ENCODE results near the gene BCL6. TPM values are rescaled to one million over a fixed set of nuclear protein-coding genes. Genes with fewer than 3 reads are reported as not detected.

The BCL6 gene
- polyA plus RNA-seq, 1 donor (not counting 4 experiments of a cell fraction or from before 2014, with no cell fraction given), result 7.7 TPM

DNA sequence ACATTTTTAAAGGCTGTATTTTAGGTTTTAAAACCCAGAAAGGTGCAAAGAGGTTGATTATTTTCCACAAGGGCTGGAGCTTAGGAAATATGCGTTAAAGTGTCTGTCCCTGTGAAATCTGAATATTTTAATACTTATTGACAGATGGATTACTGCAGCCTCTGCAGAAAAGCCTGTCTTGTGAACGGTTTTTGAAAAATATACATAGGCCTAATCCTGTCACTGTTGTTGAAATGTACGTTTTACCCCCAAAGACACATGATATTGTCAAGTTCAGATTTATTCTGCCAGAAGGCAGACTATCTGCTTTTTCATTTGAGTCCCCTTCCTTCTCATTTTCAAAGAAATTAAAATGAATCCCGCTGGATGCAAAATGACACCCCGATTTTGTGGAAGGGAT lies 2.2 kb upstream of the BCL6 start:
- Histone ChIP-seq H3K4me2 (ENCODE audit: control insufficient read depth, extremely low read depth, insufficient read depth, low read depth, low read length) (peak overlapping the region; percentile 5), H3K36me3 (ENCODE audit: control insufficient read depth in 2 of 2, extremely low read depth in 1 of 2, insufficient read depth in 2 of 2, low read length in 2 of 2) (peaks cover 0 to 2% of the 10 kb centered on the region in 2 experiments), H3K27me3 (ENCODE audit: control insufficient read depth, extremely low read depth, insufficient read depth, low read length) (no peaks in the 10 kb centered on the region), H3K4me1 (ENCODE audit: control insufficient read depth, extremely low read depth, insufficient read depth, low read length) (peaks cover 34% of the 10 kb centered on the region), H3K9me3 (ENCODE audit: control insufficient read depth, low read depth, low read length) (no peaks in the 10 kb centered on the region), H3K9ac (ENCODE audit: control insufficient read depth, extremely low read depth, insufficient read depth, low read length) (no peak overlapping the region), H3K9me1 (ENCODE audit: control insufficient read depth, extremely low read depth, insufficient read depth, low read length) (no peaks in the 10 kb centered on the region), H3K4me3 (ENCODE audit: control insufficient read depth in 2 of 3, extremely low read depth in 1 of 3, insufficient read depth in 2 of 3, low read depth in 1 of 3, low read length in 3 of 3) (no peak overlapping the region), H3K27ac (ENCODE audit: control insufficient read depth, insufficient read depth, low read length) (no peak overlapping the region), H3K79me2 (ENCODE audit: control insufficient read depth, insufficient read depth, low read length) (peaks cover 17% of the 10 kb centered on the region), H4K20me1 (ENCODE audit: control insufficient read depth, extremely low read depth, insufficient read depth, low read length) (no peaks in the 10 kb centered on the region), H2AFZ (ENCODE audit: control insufficient read depth, low read length) (no peak overlapping the region)
- no peak for DNase-seq (ENCODE audit: low read depth, low spot score)
- TF ChIP-seq, protein P1, sequence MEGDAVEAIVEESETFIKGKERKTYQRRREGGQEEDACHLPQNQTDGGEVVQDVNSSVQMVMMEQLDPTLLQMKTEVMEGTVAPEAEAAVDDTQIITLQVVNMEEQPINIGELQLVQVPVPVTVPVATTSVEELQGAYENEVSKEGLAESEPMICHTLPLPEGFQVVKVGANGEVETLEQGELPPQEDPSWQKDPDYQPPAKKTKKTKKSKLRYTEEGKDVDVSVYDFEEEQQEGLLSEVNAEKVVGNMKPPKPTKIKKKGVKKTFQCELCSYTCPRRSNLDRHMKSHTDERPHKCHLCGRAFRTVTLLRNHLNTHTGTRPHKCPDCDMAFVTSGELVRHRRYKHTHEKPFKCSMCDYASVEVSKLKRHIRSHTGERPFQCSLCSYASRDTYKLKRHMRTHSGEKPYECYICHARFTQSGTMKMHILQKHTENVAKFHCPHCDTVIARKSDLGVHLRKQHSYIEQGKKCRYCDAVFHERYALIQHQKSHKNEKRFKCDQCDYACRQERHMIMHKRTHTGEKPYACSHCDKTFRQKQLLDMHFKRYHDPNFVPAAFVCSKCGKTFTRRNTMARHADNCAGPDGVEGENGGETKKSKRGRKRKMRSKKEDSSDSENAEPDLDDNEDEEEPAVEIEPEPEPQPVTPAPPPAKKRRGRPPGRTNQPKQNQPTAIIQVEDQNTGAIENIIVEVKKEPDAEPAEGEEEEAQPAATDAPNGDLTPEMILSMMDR (optimal IDR thresholded peaks at IDR 0.05 in 1 of 3, IDR thresholded peaks at IDR 0.05 in 1 of 3, conservative IDR thresholded peaks at IDR 0.05 in 1 of 3; ENCODE audit: extremely low read depth in 1 of 3, insufficient read depth in 2 of 3, low read length in 3 of 3), result no peak
- no peak for TF ChIP-seq EZH2 (IDR thresholded peaks at IDR 0.05; ENCODE audit: low read length)
- dilution Hi-C loops (cut with MboI; ENCODE audit: extremely low pct_ligation_motif_present, low sequenced_read_pairs), result loop anchor here (25.0 kb wide), 1 partner anchor 1190 kb away; no protein-coding TSS in a partner anchor
- no peak for FAIRE-seq

DNA sequence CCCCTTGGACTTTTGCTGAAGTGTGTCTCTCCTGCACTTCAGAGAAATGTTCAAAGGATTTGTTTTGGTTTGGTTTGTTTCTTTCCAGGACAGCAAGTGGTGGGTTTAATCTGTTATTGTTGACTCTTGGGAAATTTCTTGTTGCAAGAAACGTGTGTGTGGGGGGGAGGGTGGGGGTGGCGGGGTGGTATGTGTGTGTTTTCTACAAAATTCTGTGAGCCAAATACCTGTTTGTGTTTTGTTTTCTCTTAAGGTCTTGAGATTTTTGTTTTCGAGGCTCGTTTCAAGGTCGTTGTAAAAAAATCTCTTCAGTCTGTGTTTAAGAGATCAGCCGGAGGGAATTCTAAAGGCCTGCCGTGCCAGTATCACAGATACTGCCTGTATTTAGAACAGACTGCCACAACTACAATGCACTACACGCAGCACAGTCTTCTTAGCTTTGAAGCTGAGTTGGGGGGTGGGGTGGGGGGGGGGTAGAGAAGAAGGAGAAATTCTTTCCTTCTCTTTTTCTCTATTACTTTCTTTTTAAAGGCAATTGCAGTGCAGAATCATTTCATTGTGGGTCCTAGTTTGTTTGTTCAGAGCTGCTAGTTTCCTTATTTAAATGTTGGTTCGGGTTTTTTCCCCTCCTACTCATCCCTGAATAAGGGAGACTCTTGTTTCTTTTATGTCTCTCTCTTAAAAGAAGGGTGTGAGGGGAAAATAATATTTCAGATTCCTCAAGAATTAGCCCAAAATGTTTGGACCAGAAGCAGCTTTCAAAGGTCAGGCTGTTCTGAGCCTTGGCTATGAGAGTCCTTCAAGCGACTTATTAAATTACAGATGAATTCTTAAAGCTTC lies 1.4 kb upstream of the BCL6 start:
- dilution Hi-C loops (cut with MboI; ENCODE audit: extremely low pct_ligation_motif_present, low sequenced_read_pairs), result loop anchor here (25.0 kb wide), 1 partner anchor 1191 kb away; no protein-coding TSS in a partner anchor
- Histone ChIP-seq H3K36me3 (ENCODE audit: control insufficient read depth in 2 of 2, extremely low read depth in 1 of 2, insufficient read depth in 2 of 2, low read length in 2 of 2) (no peaks in the 10 kb centered on the region), H3K4me3 (ENCODE audit: control insufficient read depth in 2 of 3, extremely low read depth in 1 of 3, insufficient read depth in 2 of 3, low read depth in 1 of 3, low read length in 3 of 3) (peak overlapping the region; percentile 55 to 100 (median 93)), H3K9me1 (ENCODE audit: control insufficient read depth, extremely low read depth, insufficient read depth, low read length) (no peaks in the 10 kb centered on the region), H4K20me1 (ENCODE audit: control insufficient read depth, extremely low read depth, insufficient read depth, low read length) (no peaks in the 10 kb centered on the region), H3K9ac (ENCODE audit: control insufficient read depth, extremely low read depth, insufficient read depth, low read length) (peak overlapping the region; percentile 85), H3K4me1 (ENCODE audit: control insufficient read depth, extremely low read depth, insufficient read depth, low read length) (peaks cover 42% of the 10 kb centered on the region), H3K27me3 (ENCODE audit: control insufficient read depth, extremely low read depth, insufficient read depth, low read length) (no peaks in the 10 kb centered on the region), H3K4me2 (ENCODE audit: control insufficient read depth, extremely low read depth, insufficient read depth, low read depth, low read length) (peak overlapping the region; percentile 95), H3K9me3 (ENCODE audit: control insufficient read depth, low read depth, low read length) (no peaks in the 10 kb centered on the region), H3K27ac (ENCODE audit: control insufficient read depth, insufficient read depth, low read length) (peak overlapping the region; percentile 95), H3K79me2 (ENCODE audit: control insufficient read depth, insufficient read depth, low read length) (peaks cover 20% of the 10 kb centered on the region), H2AFZ (ENCODE audit: control insufficient read depth, low read length) (peak overlapping the region; percentile 49)
- no peak for DNase-seq (ENCODE audit: low read depth, low spot score)
- FAIRE-seq, result no peak
- TF ChIP-seq, protein P1 (optimal IDR thresholded peaks at IDR 0.05 in 1 of 3, IDR thresholded peaks at IDR 0.05 in 1 of 3, conservative IDR thresholded peaks at IDR 0.05 in 1 of 3; ENCODE audit: extremely low read depth in 1 of 3, insufficient read depth in 2 of 3, low read length in 3 of 3), result no peak
- no peak for TF ChIP-seq EZH2 (IDR thresholded peaks at IDR 0.05; ENCODE audit: low read length)
